HepG2 (cell line): ENCODE results near the gene IP6K1. TPM values are rescaled to one million over a fixed set of nuclear protein-coding genes. Genes with fewer than 3 reads are reported as not detected.
A peak's percentile ranks its signal among the peaks of the same experiment; 100 is the strongest.

Experiments used
- ARID2 ChIP-seq: sonication (generic); formaldehyde crosslinking; IDR thresholded peaks from 2 replicates; pipeline ENCODE4 v1.8.1; 2022; ENCODE audit warnings: mild to moderate bottlenecking, missing genetic modification reagents, borderline replicate concordance
- ATRX ChIP-seq: sonication (generic); formaldehyde crosslinking; IDR thresholded peaks from 2 replicates; pipeline ENCODE4 v1.4.0; 2020; ENCODE audit warnings: missing genetic modification reagents, borderline replicate concordance
- CTCF ChIP-seq: sonication (generic); formaldehyde crosslinking; IDR thresholded peaks from 2 replicates; pipeline ENCODE4 v1.5.0; 2020; ENCODE audit warnings: mild to moderate bottlenecking, missing genetic modification reagents, moderate library complexity
- MED13 ChIP-seq: sonication (generic); formaldehyde crosslinking; IDR thresholded peaks from 2 replicates; pipeline ENCODE4 v1.5.0; 2020; ENCODE audit warnings: missing genetic modification reagents
- NR2F2 ChIP-seq: IDR thresholded peaks from 2 replicates; pipeline ENCODE4 v1.6.1; 2012; ENCODE audit warnings: low read depth, inconsistent platforms, borderline replicate concordance
- SRSF9 ChIP-seq: fragments of 200-400 bp; formaldehyde crosslinking; IDR thresholded peaks from 2 replicates; pipeline ENCODE4 v1.6.1; 2018; ENCODE audit warnings: borderline replicate concordance, mild to moderate bottlenecking, low read depth, low read length; ENCODE audit not compliant: insufficient read depth, poor library complexity, severe bottlenecking
- ZBTB38 ChIP-seq: sonication (generic); formaldehyde crosslinking; IDR thresholded peaks from 2 replicates; pipeline ENCODE4 v1.5.1; 2020; ENCODE audit warnings: mild to moderate bottlenecking, missing genetic modification reagents
- ZBTB40 ChIP-seq, 2 experiments: fragments of 450-650 bp in 1 of 2; sonication (generic) in 1 of 2; formaldehyde crosslinking in 1 of 2; IDR thresholded peaks; 2 replicates each; pipeline versions ENCODE4 v1.6.1 to v1.8.0; 2016 to 2022; ENCODE audit warnings: antibody characterized with exemption in 1 of 2, mild to moderate bottlenecking in 1 of 2, missing genetic modification reagents in 1 of 2
- ZNF687 ChIP-seq: sonication (generic); formaldehyde crosslinking; IDR thresholded peaks from 2 replicates; pipeline ENCODE4 v1.5.1; 2020; ENCODE audit warnings: mild to moderate bottlenecking, missing genetic modification reagents, moderate library complexity
- polyA plus RNA-seq, 8 experiments: library from polyadenylated mRNA; depleted of rRNA in 3 of 8; stranded (reverse) in 7 of 8; unstranded in 1 of 8; fragments of >200 nt; fragmentation: Illumina TruSeq in 4 of 8; extraction: Trizol in 4 of 8; gene quantifications; 2 replicates each; pipeline versions ENCODE4 v1.2.1 to v1.2.3, GENCODE V29; 2011 to 2016; ENCODE audit warnings: low read depth in 4 of 8, missing spikeins in 1 of 8, mixed read lengths in 1 of 8; ENCODE audit not compliant: insufficient read depth in 1 of 8
- total RNA-seq, 5 experiments: library from RNA; depleted of rRNA; stranded (reverse); fragments of >200 nt; fragmentation: Illumina TruSeq; extraction: Trizol; gene quantifications; 2 replicates each; pipeline ENCODE4 v1.2.3, GENCODE V29; 2016; ENCODE audit warnings: low read depth in 1 of 5

The IP6K1 gene
- total and polyA plus RNA-seq, 2 of the 13 experiments (the other 11 are each of a cell fraction or from before 2014, with no cell fraction given) = 17.7 to 29.7 TPM

GRCh38 chr3:49786357-49787181 lies at the start of gene IP6K1 (continued):
- peak; percentile 99 for TF ChIP-seq ZNF687
- no peak for TF ChIP-seq NR2F2
- no peak for TF ChIP-seq ZBTB40 (IDR thresholded peaks at IDR 0.05)
- TF ChIP-seq ZBTB40 (CRISPR knock-in tag; IDR thresholded peaks at IDR 0.05) = no peak
- 0 out of 2 replicates have a peak, but pooled peaks have one; percentile 17 for TF ChIP-seq CTCF (CRISPR knock-in tag)
- no peak for TF ChIP-seq SRSF9
- TF ChIP-seq ARID2 = no peak
- TF ChIP-seq ATRX (CRISPR knock-in tag) = no peak
- peak; percentile 82 for TF ChIP-seq ZBTB38 (CRISPR knock-in tag)
- TF ChIP-seq MED13 = peak; percentile 61
